Measurements from ENCODE around the gene MAN1C1.

DNA sequence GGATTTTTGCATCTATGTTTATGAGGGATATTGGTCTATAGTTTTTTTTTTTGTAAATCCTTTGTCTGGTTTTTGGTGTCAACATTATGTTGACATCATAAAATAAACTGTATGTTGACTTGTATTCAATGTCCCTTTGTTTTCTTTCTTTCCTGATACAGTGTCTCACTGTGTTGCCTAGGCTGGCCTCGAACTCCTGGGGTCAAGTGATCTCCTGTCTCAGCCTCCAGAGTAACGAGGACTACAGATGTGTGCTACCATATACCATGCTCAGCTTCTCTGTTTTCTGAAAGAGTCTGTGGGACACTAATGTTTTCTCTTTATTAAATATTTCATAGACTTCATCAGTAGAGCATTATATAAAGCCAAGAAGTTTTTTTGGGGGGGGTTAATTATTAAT is 18.3 kb downstream of the MAN1C1 start:
- no peak for TF ChIP-seq POLR2A (IDR thresholded peaks at IDR 0.05)
- TF ChIP-seq, protein P1, sequence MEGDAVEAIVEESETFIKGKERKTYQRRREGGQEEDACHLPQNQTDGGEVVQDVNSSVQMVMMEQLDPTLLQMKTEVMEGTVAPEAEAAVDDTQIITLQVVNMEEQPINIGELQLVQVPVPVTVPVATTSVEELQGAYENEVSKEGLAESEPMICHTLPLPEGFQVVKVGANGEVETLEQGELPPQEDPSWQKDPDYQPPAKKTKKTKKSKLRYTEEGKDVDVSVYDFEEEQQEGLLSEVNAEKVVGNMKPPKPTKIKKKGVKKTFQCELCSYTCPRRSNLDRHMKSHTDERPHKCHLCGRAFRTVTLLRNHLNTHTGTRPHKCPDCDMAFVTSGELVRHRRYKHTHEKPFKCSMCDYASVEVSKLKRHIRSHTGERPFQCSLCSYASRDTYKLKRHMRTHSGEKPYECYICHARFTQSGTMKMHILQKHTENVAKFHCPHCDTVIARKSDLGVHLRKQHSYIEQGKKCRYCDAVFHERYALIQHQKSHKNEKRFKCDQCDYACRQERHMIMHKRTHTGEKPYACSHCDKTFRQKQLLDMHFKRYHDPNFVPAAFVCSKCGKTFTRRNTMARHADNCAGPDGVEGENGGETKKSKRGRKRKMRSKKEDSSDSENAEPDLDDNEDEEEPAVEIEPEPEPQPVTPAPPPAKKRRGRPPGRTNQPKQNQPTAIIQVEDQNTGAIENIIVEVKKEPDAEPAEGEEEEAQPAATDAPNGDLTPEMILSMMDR (IDR thresholded peaks at IDR 0.05): no peak

All from body of pancreas (tissue), 4 donors.